Stimulated activated CD4-positive, alpha-beta T cell treated with anti-CD3 and anti-CD28 coated beads, Interleukin-15, amount 100 ng/mL, for 48 hours (primary cell): ENCODE measurements around the gene XIAP.

ENCODE experiments used
- DNase-seq, 2 donors: peaks; one replicate each; pipeline ENCODE4 v3.0.0-alpha.2; 2020; ENCODE audit warnings: low read depth in 2 of 2

The XIAP gene

GRCh38 chrX:123960956-123961267 is 101.1 kb downstream of the XIAP start:
- DNase-seq: no peak

DNA sequence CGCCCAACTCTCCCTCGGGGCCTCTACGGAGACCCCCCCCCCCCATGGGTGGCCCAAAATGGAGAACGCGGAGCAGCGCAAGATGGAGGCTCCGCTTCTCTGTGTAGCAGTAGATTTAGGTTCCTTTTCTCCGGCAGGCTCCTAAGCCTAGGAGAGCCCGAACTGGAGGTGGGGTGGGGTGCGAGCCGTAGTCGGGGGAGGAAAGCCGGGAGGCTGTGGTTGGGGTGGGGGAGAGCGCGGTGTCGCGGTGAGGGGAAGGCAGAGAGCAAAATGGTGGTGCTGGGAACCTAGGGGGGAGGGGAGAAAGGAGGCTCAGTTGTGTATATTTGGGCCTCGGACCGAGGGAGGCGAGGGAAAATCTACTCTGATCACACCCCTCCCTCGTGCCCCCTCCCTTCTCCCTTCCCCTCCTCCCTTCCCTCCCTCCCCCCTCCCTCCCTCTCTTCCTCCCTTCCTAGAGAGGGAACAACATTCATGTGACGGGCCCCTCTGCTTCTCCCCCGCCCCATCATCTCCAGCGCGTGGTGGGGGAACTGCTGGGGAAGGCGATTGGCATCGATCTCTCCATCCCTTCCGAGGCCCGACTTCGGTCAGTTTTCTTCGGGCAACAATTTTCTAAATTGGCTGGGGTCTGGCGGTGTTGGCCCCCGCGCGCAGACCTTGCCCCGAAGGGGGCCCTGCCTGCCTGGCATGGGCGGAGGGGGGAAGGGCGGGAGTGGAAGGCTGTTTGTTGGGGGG is 101.6 kb downstream of the XIAP start, which contains the start of gene STAG2:
Gene STAG2, plus strand, starts transcription at position 439 of the 738 bp plus-strand sequence. CDS start 60,922 bp downstream, outside the sequence.
- DNase-seq: peak; percentile 43 to 52

- no peak for DNase-seq
These were observed 102.2 kb downstream of the XIAP start for GRCh38 chrX:123962006-123962467.

GRCh38 chrX:123962794-123963373 is 103.0 kb downstream of the XIAP start:
- peak; percentile 80 to 81 for DNase-seq
